K562 (cell line): ENCODE results near the gene HFE. TPM values are rescaled to one million over a fixed set of nuclear protein-coding genes. Genes with fewer than 3 reads are reported as not detected.

ENCODE experiments used
- ARID1B ChIP-seq: fragments of 450-650 bp; IDR thresholded peaks from 2 replicates; pipeline ENCODE4 v1.6.1; 2016; ENCODE audit warnings: antibody characterized with exemption, mild to moderate bottlenecking, inconsistent platforms
- BRCA1 ChIP-seq, 2 experiments: fragments of 450-650 bp in 1 of 2; sonication (generic) in 1 of 2; formaldehyde crosslinking in 1 of 2; IDR thresholded peaks; 2 replicates each; pipeline versions ENCODE4 v1.5.0 to v1.6.1; 2017 to 2020; ENCODE audit warnings: mild to moderate bottlenecking in 1 of 2, missing genetic modification reagents in 1 of 2
- CHCHD3 ChIP-seq: fragments of 250-450 bp; sonication (Bioruptor Pico); IDR thresholded peaks from 2 replicates; pipeline ENCODE4 v2.1.2; 2022; ENCODE audit warnings: mild to moderate bottlenecking
- CREB3 ChIP-seq: fragments of 450-650 bp; conservative IDR thresholded peaks from 2 replicates; pipeline ENCODE4 v1.6.1; 2016; ENCODE audit warnings: missing genetic modification characterization, low read depth, mild to moderate bottlenecking, missing compliant biosample characterization, moderate library complexity
- CREB3L1 ChIP-seq: fragments of 450-650 bp; IDR thresholded peaks from 2 replicates; pipeline ENCODE4 v1.6.1; 2014; ENCODE audit warnings: low read depth, mild to moderate bottlenecking, moderate library complexity, borderline replicate concordance
- FOXM1 ChIP-seq, 2 experiments: fragments of 450-650 bp in 1 of 2; sonication (generic) in 1 of 2; formaldehyde crosslinking in 1 of 2; IDR thresholded peaks; 2 replicates each; pipeline versions ENCODE4 v1.6.1 to v1.9.0; 2017 to 2022; ENCODE audit warnings: low read depth in 2 of 2, mild to moderate bottlenecking in 2 of 2, missing genetic modification reagents in 1 of 2, moderate library complexity in 1 of 2
- GTF2B ChIP-seq: IDR thresholded peaks from 2 replicates; pipeline ENCODE4 v1.6.1; 2011; ENCODE audit not compliant: insufficient read length; ENCODE audit errors: extremely low read depth
- HMGN3 ChIP-seq: IDR thresholded peaks from 2 replicates; pipeline ENCODE4 v1.6.1; 2011; ENCODE audit warnings: borderline replicate concordance, low read depth, mild to moderate bottlenecking, mixed read lengths, low read length; ENCODE audit not compliant: insufficient read length; ENCODE audit errors: extremely low read depth
- IFI16 ChIP-seq: fragments of 250-450 bp; sonication (Bioruptor Pico); IDR thresholded peaks from 2 replicates; pipeline ENCODE4 v2.1.2; 2022; ENCODE audit warnings: mild to moderate bottlenecking, inconsistent platforms
- MEF2D ChIP-seq: conservative IDR thresholded peaks from 2 replicates; pipeline ENCODE4 v1.6.1; 2016; ENCODE audit warnings: low read depth, missing genetic modification characterization, missing compliant biosample characterization
- MNT ChIP-seq, 2 experiments: fragments of 450-650 bp; conservative IDR thresholded peaks; 2 replicates each; pipeline ENCODE4 v1.6.1; 2017; ENCODE audit warnings: mild to moderate bottlenecking in 2 of 2, moderate library complexity in 2 of 2
- POLR2G ChIP-seq: fragments of 200-400 bp; formaldehyde crosslinking; IDR thresholded peaks from 2 replicates; pipeline ENCODE4 v1.6.1; 2017; ENCODE audit warnings: low read depth, mild to moderate bottlenecking, antibody characterized with exemption, low read length, moderate library complexity
- STAT5B ChIP-seq: fragments of 250-450 bp; sonication (Bioruptor Pico); IDR thresholded peaks from 2 replicates; pipeline ENCODE4 v1.8.0; 2021; ENCODE audit warnings: mild to moderate bottlenecking, inconsistent platforms
- TCF7L2 ChIP-seq: fragments of 150-350 bp; IDR thresholded peaks from 2 replicates; pipeline ENCODE4 v1.6.1; 2016; ENCODE audit warnings: low read depth, mild to moderate bottlenecking, low read length, moderate library complexity
- TGIF2 ChIP-seq: sonication (generic); formaldehyde crosslinking; IDR thresholded peaks from 2 replicates; pipeline ENCODE4 v1.8.1; 2022; ENCODE audit warnings: mild to moderate bottlenecking, missing genetic modification reagents, moderate library complexity
- ZBTB2 ChIP-seq: fragments of 450-650 bp; IDR thresholded peaks from 2 replicates; pipeline ENCODE4 v1.6.1; 2016; ENCODE audit warnings: antibody characterized with exemption
- ZNF143 ChIP-seq: sonication (generic); formaldehyde crosslinking; IDR thresholded peaks from 2 replicates; pipeline ENCODE4 v1.9.0; 2022; ENCODE audit warnings: mild to moderate bottlenecking, missing genetic modification reagents
- ZNF395 ChIP-seq: fragments of 200-800 bp; sonication (Bioruptor generic); IDR thresholded peaks from 2 replicates; pipeline ENCODE4 v1.6.1; 2017; ENCODE audit warnings: missing genetic modification characterization, missing compliant biosample characterization
- polyA plus RNA-seq, 8 experiments: library from polyadenylated mRNA; depleted of rRNA in 4 of 8; stranded (reverse) in 5 of 8; unstranded in 3 of 8; fragments of >200 nt; fragmentation: Nextera tagmentation in 2 of 8; fragmentation: Illumina TruSeq in 1 of 8; extraction: Ambion mirVana in 2 of 8; extraction: Trizol in 1 of 8; gene quantifications; 2 replicates each; pipeline versions ENCODE4 v1.2.1 to v1.2.3, GENCODE V29; 2011 to 2014; ENCODE audit warnings: inconsistent platforms in 1 of 8, missing spikeins in 1 of 8
- total RNA-seq, 7 experiments: library from RNA; depleted of rRNA in 6 of 7; stranded (reverse); fragments of >200 nt in 6 of 7; fragmentation: Illumina TruSeq in 2 of 7; extraction: Trizol in 2 of 7; gene quantifications; 2 replicates each; pipeline versions ENCODE4 v1.2.1 to v1.2.3, GENCODE V29; 2011 to 2021; ENCODE audit warnings: low replicate concordance in 1 of 7

Gene HFE
- total and polyA plus RNA-seq, 9 of the 15 experiments (the other 6 are each of a cell fraction or from before 2014, with no cell fraction given): 0.14 to 1.2 (median 0.76) TPM

- TF ChIP-seq GTF2B: no peak
- TF ChIP-seq FOXM1 (IDR thresholded peaks at IDR 0.05; ENCODE audit: low read depth): no peak
- no peak for TF ChIP-seq FOXM1 (CRISPR knock-in tag; IDR thresholded peaks at IDR 0.05; ENCODE audit: low read depth)
- TF ChIP-seq POLR2G: no peak
- TF ChIP-seq CREB3L1: no peak
- peak; percentile 30; the same call in 1 of the 2 replicates for TF ChIP-seq TCF7L2
- TF ChIP-seq MNT (conservative IDR thresholded peaks at IDR 0.05): no peak
- no peak for TF ChIP-seq ZNF143 (CRISPR knock-in tag)
- TF ChIP-seq IFI16: no peak
- TF ChIP-seq CREB3 (tag): no peak; the same call in 1 of the 2 replicates
- peak; percentile 3; the same call in 1 of the 2 replicates for TF ChIP-seq ZNF395 (CRISPR knock-in tag)
- no peak for TF ChIP-seq CHCHD3 (CRISPR knock-in tag)
- no peak for TF ChIP-seq TGIF2 (CRISPR knock-in tag)
- no peak for TF ChIP-seq BRCA1 (IDR thresholded peaks at IDR 0.05)
- no peak for TF ChIP-seq BRCA1 (CRISPR knock-in tag; IDR thresholded peaks at IDR 0.05)
- TF ChIP-seq ARID1B: peak; percentile 19; the same call in 1 of the 2 replicates
- no peak for TF ChIP-seq HMGN3
- no peak; the same call in 1 of the 2 replicates for TF ChIP-seq MEF2D (tag)
- no peak for TF ChIP-seq STAT5B (CRISPR knock-in tag)
- TF ChIP-seq ZBTB2: no peak
Measured at GRCh38 chr6:26056583-26057350, 30.5 kb upstream of the HFE start (continued).
